WERI-Rb-1 (cell line): ENCODE results near the gene ADAMTSL2.
A peak's percentile ranks its signal among the peaks of the same experiment; 100 is the strongest.

Experiments used
- DNase-seq: peaks from one replicate; pipeline ENCODE4 v3.0.0-alpha.2; 2020
- H3K27ac ChIP-seq: fragments of 250-450 bp; sonication (Bioruptor Pico); 2 replicates; pipeline ENCODE4 v1.5.1; 2020; ENCODE audit warnings: mild to moderate bottlenecking, moderate library complexity
- H3K27me3 ChIP-seq: fragments of 250-450 bp; sonication (Bioruptor Pico); 2 replicates; pipeline ENCODE4 v1.5.1; 2021; ENCODE audit warnings: mild to moderate bottlenecking, low read depth, moderate library complexity; ENCODE audit not compliant: insufficient read depth, severe bottlenecking
- H3K36me3 ChIP-seq: fragments of 250-450 bp; sonication (Bioruptor Pico); 2 replicates; pipeline ENCODE4 v1.5.1; 2020; ENCODE audit warnings: mild to moderate bottlenecking, moderate library complexity
- H3K4me3 ChIP-seq: 2 replicates; pipeline ENCODE4 v1.5.1; 2011; ENCODE audit warnings: low read depth, mild to moderate bottlenecking, control low read depth, low read length
- H3K9me3 ChIP-seq: fragments of 250-450 bp; sonication (Bioruptor Pico); 2 replicates; pipeline ENCODE4 v1.5.1; 2021; ENCODE audit warnings: mild to moderate bottlenecking, moderate library complexity; ENCODE audit not compliant: severe bottlenecking
- TF ChIP-seq, protein P1 (sequence below): IDR thresholded peaks from 2 replicates; pipeline ENCODE4 v1.5.1; 2011; ENCODE audit warnings: low read depth, mild to moderate bottlenecking, control low read depth, inconsistent platforms, low read length

The ADAMTSL2 gene

GRCh38 chr9:133515615-133516255, 18.8 kb upstream of the ADAMTSL2 start:
- TF ChIP-seq, protein P1, sequence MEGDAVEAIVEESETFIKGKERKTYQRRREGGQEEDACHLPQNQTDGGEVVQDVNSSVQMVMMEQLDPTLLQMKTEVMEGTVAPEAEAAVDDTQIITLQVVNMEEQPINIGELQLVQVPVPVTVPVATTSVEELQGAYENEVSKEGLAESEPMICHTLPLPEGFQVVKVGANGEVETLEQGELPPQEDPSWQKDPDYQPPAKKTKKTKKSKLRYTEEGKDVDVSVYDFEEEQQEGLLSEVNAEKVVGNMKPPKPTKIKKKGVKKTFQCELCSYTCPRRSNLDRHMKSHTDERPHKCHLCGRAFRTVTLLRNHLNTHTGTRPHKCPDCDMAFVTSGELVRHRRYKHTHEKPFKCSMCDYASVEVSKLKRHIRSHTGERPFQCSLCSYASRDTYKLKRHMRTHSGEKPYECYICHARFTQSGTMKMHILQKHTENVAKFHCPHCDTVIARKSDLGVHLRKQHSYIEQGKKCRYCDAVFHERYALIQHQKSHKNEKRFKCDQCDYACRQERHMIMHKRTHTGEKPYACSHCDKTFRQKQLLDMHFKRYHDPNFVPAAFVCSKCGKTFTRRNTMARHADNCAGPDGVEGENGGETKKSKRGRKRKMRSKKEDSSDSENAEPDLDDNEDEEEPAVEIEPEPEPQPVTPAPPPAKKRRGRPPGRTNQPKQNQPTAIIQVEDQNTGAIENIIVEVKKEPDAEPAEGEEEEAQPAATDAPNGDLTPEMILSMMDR = no peak
- H3K4me3 ChIP-seq = no peak overlapping the region
- no peaks in the 10 kb centered on the region for H3K27me3 ChIP-seq
- H3K9me3 ChIP-seq = no peaks in the 10 kb centered on the region
- no peak for DNase-seq
- no peaks in the 10 kb centered on the region for H3K36me3 ChIP-seq
- H3K27ac ChIP-seq = no peak overlapping the region

GRCh38 chr9:133516256-133516960, 18.1 kb upstream of the ADAMTSL2 start:
- no peak for DNase-seq
- Histone ChIP-seq H3K4me3 (no peak overlapping the region), H3K27me3 (no peaks in the 10 kb centered on the region), H3K9me3 (no peaks in the 10 kb centered on the region), H3K27ac (peak overlapping the region; percentile 26; the same call in 1 of the 2 replicates), H3K36me3 (no peaks in the 10 kb centered on the region)
- TF ChIP-seq, protein P1 = no peak

GRCh38 chr9:133516961-133517350, 17.5 kb upstream of the ADAMTSL2 start:
- DNase-seq = no peak
- no peaks in the 10 kb centered on the region for H3K27me3 ChIP-seq
- H3K9me3 ChIP-seq = no peaks in the 10 kb centered on the region
- H3K36me3 ChIP-seq = no peaks in the 10 kb centered on the region
- no peak overlapping the region for H3K4me3 ChIP-seq
- TF ChIP-seq, protein P1 = no peak
- H3K27ac ChIP-seq = peak overlapping the region; percentile 26; the same call in 1 of the 2 replicates

GRCh38 chr9:133517711-133518110, 16.8 kb upstream of the ADAMTSL2 start:
- no peak for DNase-seq

GRCh38 chr9:133518200-133518599, 16.3 kb upstream of the ADAMTSL2 start:
- TF ChIP-seq, protein P1 = no peak
- no peaks in the 10 kb centered on the region for H3K36me3 ChIP-seq
- no peaks in the 10 kb centered on the region for H3K9me3 ChIP-seq
- no peak for DNase-seq
- no peak overlapping the region for H3K4me3 ChIP-seq
- no peak overlapping the region for H3K27ac ChIP-seq
- H3K27me3 ChIP-seq = no peaks in the 10 kb centered on the region

More at GRCh38 chr9:133517711-133518110, 16.8 kb upstream of the ADAMTSL2 start:
- Histone ChIP-seq H3K9me3 (no peaks in the 10 kb centered on the region), H3K27ac (no peak overlapping the region), H3K4me3 (no peak overlapping the region), H3K36me3 (no peaks in the 10 kb centered on the region), H3K27me3 (no peaks in the 10 kb centered on the region)
- TF ChIP-seq, protein P1 = no peak
